HS-27A (cell line): ENCODE results near the gene CLEC16A.

ENCODE experiments used
- DNase-seq: peaks from one replicate; pipeline ENCODE4 v3.0.0-alpha.2; 2012; ENCODE audit warnings: low read depth, missing footprints

The CLEC16A gene

DNA sequence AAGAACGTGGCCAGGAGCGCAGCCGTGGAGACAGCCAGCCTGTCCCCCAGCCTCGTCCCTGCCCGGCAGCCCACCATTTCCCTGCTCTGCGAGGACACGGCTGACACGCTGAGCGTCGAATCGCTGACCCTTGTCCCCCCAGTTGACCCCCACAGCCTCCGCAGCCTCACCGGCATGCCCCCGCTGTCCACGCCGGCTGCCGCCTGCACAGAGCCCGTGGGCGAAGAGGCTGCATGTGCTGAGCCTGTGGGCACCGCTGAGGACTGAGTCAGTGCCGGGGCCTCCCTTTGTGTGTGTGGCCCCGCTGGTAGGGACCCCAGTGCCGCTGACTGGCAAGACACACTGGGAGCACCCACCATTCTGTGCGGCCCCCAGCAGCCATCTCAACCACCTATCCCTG lies 234.1 kb downstream of the CLEC16A start:
- no peak for DNase-seq

DNA sequence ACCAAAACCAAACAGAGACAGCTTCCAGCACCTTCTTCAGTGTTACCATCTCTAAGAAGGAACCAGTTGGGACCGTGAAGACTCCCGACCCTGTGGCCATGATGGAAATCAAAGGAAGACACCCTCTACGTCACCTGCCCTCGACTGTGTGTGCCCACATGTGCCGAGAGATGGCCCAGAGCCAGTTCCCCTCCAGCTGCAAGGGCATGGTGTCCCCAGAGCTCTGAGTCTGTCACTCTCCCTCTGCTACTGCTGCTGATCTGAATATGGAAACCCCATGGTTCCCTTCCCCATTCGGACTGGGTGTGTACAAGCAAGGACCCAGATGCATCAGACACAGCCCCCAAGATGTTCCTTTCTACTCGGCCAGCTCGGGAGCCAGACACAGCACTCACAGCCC lies 235.2 kb downstream of the CLEC16A start:
- DNase-seq: no peak

DNA sequence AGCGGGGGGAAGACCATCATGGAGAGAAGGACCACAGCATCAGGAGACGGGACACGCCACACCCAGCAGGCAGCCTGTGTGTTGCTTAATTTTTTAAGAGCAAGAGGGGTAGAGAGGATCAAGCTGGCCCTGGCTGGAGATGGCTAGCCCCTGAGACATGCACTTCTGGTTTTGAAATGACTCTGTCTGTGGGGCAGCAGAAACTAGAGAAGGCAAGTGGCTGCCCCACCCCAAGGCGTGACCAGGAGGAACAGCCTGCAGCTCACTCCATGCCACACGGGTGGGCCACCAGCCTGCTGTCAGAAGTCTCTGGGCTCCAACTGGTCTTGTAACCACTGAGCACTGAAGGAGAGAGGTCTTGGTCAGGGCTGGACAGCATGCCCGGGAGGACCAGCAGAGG lies 236.1 kb downstream of the CLEC16A start:
- no peak for DNase-seq

DNA sequence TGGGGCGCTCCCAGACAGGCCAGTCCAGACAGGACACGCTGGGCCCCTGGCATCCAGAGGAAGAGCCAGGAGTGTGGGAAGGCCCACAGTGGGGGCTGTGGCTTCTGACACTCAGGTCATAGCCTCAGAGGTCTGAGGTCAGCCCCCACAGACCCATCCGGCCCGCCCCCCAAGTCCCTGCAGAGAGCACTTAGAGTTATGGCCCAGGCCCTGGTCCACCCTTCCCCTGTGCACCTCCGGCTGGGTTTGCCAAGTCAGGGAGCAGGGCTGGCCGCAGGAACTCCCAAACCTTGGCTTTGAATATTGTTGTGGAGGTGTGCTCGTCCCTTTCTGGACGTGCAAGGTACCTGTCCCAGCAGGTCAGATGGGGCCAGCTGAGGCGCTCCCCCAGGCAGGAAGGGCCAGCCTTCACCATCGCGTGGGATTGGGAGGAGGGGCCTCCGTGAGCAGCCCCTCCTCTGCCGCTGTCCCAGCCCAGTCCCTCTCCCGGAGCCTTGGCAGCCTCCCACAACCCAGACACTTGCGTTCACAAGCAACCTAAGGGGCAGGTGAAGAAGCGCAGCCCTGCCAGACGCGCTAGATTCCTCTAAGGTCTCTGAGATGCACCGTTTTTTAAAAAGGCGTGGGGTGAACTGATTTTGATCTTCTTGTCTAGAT lies 237.0 kb downstream of the CLEC16A start:
- DNase-seq: no peak

DNA sequence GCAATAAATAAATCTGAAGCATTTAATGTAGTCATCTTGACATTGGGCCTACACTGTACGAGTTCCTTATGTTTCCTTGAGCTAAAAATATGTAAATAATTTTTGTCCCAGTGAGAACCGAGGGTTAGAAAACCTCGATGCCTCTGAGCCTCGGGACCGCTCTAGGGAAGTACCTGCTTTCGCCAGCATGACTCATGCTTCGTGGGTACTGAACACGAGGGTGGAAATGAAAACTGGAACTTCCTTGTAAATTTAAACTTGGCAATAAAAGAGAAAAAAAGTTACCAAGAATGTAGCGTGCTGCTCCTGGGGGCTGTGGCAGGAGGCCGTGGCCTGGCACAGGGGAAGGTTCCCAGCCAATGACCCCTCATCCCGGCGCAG lies 237.5 kb downstream of the CLEC16A start:
- DNase-seq: no peak

DNA sequence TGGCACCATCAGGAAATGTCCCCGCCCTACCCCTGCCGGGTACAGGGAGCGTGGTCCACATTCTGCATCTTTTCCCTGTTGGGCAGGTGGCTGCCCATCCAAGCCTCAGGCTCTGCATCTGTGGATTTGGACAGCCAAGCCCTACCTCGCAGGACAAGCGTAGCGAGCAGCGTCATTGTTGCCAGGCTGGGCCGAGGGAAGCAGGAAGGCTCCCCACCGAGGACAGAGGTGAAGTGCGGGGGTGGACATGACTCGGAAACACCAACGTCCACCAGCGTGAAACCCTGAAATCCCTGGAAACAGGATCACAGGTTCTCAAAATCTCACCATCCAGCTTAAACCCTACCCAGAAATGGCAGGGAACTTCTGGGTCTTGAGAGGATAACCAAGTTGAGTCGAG lies 238.0 kb downstream of the CLEC16A start:
- DNase-seq: no peak

DNA sequence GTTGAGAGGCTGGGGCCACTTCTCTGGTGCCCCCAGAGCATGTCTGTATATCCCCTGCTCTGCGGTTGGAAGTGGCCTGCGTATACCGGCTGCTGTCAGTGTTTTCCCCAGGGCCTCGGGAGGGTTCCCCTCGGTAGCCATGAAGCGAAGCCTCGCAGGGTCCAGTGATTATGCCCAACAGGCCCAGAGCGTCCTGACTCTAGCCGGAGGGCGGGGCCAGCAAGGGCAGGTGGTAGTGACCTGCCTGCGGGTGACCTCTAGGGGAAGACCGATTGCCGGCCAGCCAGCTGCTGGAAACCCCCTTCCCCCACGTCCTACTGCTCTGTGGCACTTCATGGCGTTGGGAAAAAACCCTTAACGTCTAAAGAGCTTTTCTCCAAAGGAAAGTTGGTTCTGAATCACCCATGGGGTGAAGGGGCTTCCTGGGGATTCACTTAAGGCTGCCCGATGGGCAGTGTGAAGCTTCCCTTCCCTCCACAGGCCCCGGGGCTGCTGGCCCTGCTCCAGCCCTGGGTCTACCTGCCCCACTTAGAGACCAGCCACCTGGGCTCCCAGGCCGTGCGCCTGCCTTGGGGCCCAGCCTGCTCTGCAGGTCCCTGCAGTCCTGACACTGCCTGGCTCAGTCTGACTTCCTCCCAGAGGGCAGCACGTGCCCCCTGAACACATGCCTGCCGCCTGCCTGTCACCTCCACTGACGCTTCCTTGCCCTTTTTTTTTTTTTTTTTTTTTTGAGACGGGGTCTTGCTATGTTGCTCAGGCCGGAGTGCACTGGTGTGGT lies 238.9 kb downstream of the CLEC16A start:
- DNase-seq: no peak

DNA sequence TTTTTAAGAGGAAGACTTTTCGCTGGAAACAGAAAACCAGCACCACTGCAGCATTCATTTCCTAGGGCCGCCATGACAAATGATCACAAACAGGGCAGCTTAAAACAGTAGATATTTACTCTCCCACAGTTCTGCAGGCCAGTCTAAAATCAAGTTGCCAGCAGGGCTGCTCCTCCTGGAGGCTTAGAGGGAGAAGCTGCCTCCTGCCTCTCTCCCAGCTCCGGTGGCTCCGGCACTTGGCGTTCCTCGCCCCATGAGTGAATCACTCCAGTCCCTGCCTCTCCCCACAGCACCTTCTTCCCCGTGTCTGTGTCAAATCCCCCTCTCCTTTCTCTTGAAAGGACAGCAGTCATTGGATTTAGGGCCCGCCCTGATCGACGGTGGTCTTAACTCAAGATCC lies 239.6 kb downstream of the CLEC16A start:
- DNase-seq: no peak

DNA sequence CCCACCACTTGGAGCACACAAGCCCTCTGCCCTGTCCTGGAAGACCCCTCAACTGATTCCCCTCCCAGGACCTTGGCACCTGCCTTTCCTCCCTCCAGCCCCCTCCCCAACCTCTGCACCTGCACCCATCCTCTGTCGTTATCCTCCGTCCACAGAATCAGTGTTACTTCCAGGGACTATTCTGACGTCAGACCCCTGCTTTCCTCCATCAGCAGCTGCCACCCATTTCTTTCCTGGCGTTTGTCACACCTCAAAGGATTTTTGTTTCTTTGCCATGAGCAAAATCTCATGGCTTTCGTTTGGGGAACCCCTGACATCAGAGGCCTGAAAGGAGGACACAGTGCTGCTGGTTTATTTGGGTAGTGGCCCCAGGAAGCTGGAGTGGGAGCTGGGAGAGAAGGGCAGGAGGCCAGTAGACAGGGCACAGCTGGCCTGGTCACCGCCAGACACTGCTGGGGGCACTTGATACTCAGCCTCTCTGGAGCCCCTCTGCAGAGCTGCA lies 243.2 kb downstream of the CLEC16A start:
- DNase-seq: no peak

DNA sequence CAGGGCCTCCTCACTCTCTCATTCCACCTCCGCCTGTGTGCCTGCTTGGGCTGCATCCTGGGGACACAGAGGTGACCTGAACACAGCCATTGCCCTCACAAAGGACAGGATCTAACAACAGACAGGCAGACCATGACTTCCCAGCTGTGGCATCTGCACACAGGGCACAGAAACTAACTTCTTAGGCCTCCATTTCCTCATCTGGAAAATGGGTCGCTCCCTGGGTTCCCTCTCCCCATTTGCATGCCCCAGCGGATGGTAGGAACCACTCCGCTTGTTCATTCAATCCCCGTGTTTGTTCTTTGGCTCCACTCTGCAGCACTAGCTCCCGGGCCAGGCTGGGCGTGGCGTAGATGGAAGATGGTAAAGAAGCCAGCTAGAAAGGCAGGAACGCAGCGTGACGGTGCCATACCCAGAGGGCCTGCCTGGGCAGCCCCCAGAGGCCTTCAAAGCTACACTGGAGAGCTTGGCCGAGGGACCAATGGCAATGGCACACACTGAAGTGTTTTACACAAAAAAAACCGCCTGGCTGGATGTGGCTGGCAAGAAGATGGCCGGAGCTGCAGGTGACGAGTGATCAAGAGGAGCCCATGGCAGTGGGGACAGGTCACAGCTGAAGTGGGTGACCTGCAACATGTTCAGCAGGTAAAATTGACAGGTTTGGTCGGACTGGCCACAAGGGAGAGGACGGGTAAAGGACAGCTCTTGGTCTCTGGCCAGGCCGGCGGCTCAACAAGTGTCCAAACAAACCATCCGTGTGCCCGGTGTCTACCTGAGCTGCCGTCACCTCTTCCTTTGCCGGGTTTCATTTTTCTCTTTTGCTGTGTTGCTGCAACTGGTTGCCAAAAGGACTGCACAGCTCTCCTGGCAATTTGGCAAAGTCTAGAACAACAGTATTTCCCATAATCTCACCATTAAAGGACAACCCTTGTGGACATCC lies 244.7 kb downstream of the CLEC16A start:
- DNase-seq: no peak

DNA sequence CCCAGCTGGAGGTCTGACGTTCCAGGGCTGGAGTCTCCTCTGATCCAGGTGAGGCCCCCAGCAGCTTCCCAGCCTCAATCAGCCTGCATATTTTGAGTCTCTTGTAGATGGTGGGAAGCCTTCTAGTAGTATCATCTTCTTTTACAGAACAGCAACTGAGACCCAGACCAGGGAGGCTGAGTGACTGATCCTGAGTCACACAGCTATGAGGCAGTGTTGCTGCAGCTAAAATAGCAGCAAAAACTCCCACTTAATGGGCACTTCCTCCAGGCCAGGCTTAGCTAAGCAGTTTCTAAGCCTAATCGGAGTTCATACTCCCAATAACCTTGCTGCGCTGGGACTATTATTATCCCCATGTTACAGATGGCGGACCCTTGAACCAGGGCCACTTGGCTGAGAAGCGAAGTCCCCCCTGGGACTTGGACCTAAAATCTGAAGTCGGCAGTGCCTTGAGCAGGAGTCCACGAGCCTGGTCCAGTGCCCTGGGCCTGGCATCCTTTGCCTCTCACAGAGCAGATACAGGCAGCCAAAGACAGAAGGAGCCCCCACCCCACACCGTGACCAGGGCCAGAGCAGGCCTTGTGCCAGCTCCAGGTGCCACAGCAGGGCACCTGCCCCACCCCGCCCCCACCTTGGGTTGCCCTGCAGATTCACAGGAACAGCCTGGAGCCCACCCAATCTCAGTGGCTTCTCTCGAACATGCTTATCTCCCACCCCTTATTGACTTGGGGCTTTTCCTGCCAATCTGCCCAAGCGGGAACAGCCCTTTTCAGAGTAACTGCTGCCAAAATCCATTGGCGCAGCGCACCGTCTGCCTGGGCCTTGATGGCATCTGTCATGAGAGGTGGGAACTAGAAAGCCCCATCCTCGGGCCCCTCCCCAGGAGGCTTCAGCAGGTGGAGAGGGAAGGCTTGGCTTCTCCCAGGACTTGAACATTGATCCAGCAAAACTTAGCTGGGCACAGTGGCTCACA lies 246.5 kb downstream of the CLEC16A start:
- DNase-seq: no peak

DNA sequence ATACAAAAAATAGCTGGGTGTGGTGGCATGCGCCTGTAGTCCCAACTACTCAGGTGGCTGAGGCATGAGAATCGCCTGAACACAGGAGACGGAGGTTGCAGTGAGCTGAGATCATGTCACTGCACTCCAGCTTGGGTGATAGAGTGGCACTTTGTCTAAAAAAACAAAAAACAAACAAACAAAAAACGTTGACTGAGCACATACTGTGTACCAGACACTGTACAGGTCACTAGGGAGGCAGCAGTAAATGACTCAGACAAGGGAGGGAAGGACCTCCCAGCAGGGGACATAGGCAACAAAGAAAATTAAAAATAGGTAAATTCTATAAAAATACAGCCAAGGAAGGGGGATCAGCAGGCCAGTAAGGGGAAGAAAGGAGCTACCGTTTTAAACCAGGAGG lies 247.3 kb downstream of the CLEC16A start:
- no peak for DNase-seq

DNA sequence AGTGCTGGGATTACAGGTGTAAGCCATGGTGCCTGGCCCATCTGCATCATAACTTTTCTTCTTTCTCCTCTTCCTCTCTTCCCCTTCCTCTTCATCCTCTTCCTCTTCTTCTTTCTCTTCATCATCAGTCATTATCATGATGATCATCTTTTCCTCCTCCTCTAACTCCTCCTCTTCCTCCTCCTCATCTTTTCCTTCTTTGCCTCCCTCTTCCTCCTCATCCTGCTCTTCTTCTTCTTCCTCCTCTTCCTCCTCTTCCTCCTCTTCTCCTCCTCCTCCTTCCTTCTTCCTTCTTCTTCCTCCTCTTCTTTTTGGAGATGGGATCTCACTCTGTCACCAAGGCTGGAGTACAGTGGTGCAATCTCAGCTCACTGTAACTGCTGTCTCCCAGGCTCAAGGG lies 249.1 kb downstream of the CLEC16A start:
- DNase-seq: no peak

DNA sequence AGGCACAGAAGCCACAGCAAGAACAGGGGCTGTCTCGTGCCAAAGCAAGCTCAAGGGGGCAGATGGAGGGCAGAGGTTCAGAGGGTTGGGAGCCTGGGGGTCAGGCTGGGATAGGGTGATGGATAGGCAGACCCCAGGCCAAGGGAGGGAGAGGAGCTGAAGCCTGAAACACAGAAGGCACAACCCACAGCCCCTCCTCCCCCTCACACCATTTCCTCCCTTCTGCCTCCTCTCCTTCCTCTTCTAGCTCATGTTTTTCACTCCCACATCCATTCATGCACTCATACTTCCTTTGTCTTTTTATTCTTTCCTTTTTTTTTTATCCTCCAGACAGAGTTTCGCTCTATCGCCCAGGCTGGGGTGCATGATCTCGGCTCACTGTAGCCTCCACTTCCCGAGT lies 250.5 kb downstream of the CLEC16A start:
- DNase-seq: no peak

DNA sequence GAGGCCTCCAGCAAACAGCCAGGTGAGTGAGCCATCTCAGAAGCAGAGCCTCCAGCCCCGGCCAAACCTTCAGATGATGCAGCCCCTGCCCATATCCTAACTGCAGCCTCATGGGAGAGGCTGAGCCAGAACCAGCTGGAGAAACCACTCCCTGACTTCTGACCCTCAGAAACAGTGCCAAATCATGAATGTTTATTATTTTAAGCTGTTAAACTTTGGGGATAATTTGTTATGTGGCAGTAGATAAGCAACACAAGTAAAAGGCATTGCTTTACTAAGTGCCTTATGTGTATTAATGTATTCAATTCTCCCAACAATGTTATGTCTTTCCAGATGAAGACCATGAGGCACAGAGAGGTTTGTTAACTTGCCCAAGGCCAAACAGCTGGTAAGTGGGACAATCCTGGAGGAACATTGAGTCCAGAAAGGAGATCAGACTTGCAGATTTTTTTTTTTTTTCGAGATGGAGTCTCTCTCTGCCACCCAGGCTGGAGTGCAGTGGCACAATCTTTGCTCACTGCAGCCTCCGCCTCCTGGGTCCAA lies 252.0 kb downstream of the CLEC16A start:
- DNase-seq: no peak

DNA sequence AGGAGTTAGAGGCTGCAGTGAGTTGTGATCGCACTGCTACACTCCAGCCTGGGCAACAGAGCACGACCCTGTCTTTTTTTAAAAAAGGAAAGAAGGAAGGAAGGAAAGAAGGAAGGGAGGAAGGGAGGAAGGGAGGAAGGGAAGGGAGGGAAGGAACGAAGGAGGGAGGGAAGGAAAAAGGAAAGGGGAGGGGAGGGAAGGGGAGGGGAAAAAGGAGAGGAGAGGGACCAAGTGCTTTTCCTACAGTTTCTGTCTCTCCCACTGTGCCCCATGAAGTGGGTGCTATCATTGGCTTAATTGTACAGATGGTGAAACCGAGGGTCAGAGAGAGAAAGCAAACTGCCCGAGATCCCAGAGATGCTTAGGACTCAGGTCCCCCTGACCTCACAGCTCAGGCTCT lies 254.0 kb downstream of the CLEC16A start:
- DNase-seq: no peak

DNA sequence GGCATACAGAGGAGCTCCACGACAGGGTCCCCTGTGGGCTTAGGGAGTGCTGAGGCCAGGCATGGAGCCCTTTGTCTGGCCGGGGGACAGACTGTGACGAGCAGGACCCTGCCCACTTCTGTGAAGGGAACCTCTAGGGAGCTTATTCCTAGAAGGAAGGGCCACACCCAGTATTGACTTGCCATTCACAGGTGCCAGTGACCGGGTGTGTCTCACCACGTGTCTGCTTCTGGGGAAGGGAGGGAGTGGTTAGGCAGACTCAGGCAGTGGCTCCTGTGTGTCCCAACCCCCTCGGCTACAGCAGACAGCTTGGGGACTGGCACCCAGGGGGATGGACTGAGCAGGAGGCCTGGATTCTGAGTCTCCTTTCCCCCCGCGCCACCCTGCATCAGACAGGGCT lies 254.5 kb downstream of the CLEC16A start:
- no peak for DNase-seq

DNA sequence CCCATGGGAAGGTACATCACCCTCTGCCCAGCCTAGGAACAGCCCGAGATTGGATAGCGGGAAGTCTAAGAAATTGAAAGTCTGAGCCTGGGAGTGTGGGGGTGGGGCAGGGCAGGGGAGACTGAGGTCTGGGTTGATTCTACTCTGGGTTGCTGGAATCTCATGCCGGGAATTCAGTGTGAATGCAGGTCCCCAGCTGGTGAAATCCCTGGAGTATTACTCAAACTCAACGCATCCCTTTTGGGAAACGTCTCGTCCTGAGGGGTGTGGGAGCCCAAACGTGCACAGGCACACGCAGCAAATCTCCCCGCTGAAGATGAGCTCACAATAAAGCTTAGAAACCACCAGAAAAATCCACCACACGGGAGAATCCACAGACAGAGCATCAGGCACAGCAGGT lies 256.2 kb downstream of the CLEC16A start:
- no peak for DNase-seq

DNA sequence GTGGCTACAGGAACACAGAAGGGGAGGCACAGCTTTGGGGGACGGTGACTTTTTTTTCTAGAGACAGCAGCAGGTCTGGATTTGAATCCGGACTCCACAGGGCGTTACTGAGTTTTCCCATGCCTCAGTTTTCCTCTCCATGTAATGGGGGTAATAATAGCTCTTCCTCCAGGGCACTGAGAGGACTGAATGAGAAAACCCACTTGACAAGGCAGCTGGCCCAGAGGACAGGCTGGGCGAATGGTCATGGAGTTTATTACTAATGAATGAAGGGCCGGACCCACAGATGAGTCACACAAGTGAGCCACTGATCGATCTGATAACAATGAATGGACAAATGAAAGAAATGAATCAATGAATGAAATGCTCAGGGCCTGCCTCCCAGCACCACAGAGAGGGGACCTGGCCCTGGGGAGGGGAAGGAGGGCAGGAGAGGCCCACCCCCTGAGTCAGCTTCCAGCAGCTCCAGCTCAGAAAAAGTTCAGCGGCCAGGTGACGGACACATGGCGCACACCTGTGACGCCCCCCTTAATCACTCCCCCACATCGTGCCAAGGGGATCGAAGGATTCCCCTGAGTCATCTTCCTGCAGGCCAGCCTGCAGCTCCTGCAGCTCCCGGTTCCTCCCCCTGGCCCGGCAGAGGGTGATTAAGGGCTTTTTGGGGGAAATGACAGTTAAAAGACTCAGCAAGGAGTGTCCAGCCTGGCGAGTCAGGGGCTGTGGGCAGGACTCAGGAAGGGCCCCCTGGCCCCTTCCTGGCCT lies 257.3 kb downstream of the CLEC16A start:
- DNase-seq: peak; percentile 79
